ENCODE results near the gene OR2S2. TPM values are rescaled to one million over a fixed set of nuclear protein-coding genes. Genes with fewer than 3 reads are reported as not detected.

The OR2S2 gene
- total and polyA plus RNA-seq, 2 donors (not counting 3 experiments of a cell fraction or from before 2014, with no cell fraction given): not detected

DNA sequence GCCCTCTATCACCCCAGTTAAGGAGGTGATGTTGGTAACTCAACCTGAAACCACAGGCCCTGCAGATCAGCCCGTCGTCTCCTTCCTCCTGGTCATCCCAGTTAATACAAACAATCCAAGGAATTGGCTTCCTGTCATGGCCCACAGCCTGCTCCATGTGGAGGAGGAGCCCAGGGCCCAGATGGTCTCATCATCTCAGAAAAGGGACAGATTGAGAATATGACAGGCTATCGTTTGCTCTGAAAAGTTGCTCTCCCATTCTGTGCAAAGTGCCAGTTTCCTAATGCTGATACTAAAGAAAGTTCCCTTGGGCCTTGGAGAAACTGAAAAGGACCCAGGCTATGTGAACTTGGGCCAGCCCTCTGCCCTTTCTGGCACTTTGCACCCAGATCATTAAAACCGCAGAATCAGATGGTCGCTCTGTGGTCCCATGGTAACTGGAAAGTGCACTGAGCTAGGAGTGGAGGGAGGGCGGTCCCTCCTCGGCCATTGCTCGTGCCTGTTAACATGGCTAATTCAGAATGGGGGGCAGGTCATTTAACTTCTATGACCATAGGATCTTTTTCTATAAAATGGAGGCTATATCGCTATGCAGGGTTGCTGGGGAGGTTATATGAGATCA is 49.3 kb downstream of the OR2S2 start:
- no peaks in the 10 kb centered on the region for H3K36me3 ChIP-seq (ENCODE audit: control insufficient read depth in 2 of 2, extremely low read depth in 1 of 2, insufficient read depth in 2 of 2, low read length in 2 of 2)
- BruUV-seq (replicated peaks): no TSS peak
- POLR2A ChIA-PET: no interaction called here
- CTCF ChIA-PET: interaction anchor here (0.8 to 6.4 kb wide), 6 partner anchors 26 to 118 kb away, joined by 3 to 46 read pairs (median 4); no protein-coding TSS in a partner anchor
- H3K9me3 ChIP-seq (replicated peaks; ENCODE audit: control insufficient read depth, insufficient read depth, low read length): no peaks in the 10 kb centered on the region
- FAIRE-seq (peak; percentile 99), DNase-seq (ENCODE audit: low read depth, low spot score) (no peak)
- no peak overlapping the region for H2AFZ ChIP-seq (ENCODE audit: low read depth, low read length)
- TF ChIP-seq MAX (IDR thresholded peaks at IDR 0.05; ENCODE audit: insufficient read depth, insufficient read length) (no peak), MYC (IDR thresholded peaks at IDR 0.05; ENCODE audit: low read depth, low read length) (no peak), FOS (IDR thresholded peaks at IDR 0.05; ENCODE audit: borderline replicate concordance, insufficient read depth, low read length) (no peak), POLR2AphosphoS5 (IDR thresholded peaks at IDR 0.05; ENCODE audit: insufficient read depth, low read depth, low read length) (peak; percentile 4), GATA2 (IDR thresholded peaks at IDR 0.05; ENCODE audit: insufficient read depth, insufficient read length, low read depth, low read length) (no peak), EZH2 (IDR thresholded peaks at IDR 0.05; ENCODE audit: borderline replicate concordance, low read depth, low read length, severe bottlenecking) (no peak)
- intact Hi-C loops (cut with micrococcal nuclease) (loop anchor here (1.0 to 5.0 kb wide), 4 partner anchors 99 to 251 kb away; partner anchors contain the start of genes CCDC107, CREB3, RMRP and TLN1), dilution Hi-C loops (cut with MboI; ENCODE audit: extremely low pct_ligation_motif_present, low sequenced_read_pairs) (no loop called here)
- peaks cover 82% of the 10 kb centered on the region for H3K4me1 ChIP-seq (ENCODE audit: control insufficient read depth, extremely low read depth, insufficient read depth, low read length)
- H3K4me2 ChIP-seq (ENCODE audit: insufficient read depth, low read length): peak overlapping the region; percentile 63
- H3K27ac ChIP-seq (ENCODE audit: insufficient read depth, low read depth, low read length): peak overlapping the region; percentile 94
- no peaks in the 10 kb centered on the region for H3K9me1 ChIP-seq (replicated peaks; ENCODE audit: control insufficient read depth, extremely low read depth, insufficient read depth, low read length)
- H4K20me1 ChIP-seq (replicated peaks; ENCODE audit: control insufficient read depth, extremely low read depth, insufficient read depth, low read length): no peaks in the 10 kb centered on the region
- no peaks in the 10 kb centered on the region for H3K27me3 ChIP-seq (ENCODE audit: control insufficient read depth in 2 of 2, insufficient read depth in 2 of 2, low read length in 2 of 2)
- H3K79me2 ChIP-seq (ENCODE audit: control insufficient read depth, insufficient read depth, low read length): peaks cover 39% of the 10 kb centered on the region
- H3K9ac ChIP-seq (replicated peaks; ENCODE audit: extremely low read depth, insufficient read depth, low read length): peak overlapping the region; percentile 77
- H3K4me3 ChIP-seq (replicated peaks in 1 of 3; ENCODE audit: insufficient read depth in 1 of 3, low read depth in 1 of 3, low read length in 3 of 3): peak overlapping the region in 1 of 3 experiments; percentile 3

Data from endothelial cell of umbilical vein (primary cell).